RPMI8226 (cell line): Measurements from ENCODE around the gene TP53.

Experiments
- DNase-seq: peaks from one replicate; pipeline ENCODE4 v3.0.0-alpha.2; 2015

TP53 gene

DNA sequence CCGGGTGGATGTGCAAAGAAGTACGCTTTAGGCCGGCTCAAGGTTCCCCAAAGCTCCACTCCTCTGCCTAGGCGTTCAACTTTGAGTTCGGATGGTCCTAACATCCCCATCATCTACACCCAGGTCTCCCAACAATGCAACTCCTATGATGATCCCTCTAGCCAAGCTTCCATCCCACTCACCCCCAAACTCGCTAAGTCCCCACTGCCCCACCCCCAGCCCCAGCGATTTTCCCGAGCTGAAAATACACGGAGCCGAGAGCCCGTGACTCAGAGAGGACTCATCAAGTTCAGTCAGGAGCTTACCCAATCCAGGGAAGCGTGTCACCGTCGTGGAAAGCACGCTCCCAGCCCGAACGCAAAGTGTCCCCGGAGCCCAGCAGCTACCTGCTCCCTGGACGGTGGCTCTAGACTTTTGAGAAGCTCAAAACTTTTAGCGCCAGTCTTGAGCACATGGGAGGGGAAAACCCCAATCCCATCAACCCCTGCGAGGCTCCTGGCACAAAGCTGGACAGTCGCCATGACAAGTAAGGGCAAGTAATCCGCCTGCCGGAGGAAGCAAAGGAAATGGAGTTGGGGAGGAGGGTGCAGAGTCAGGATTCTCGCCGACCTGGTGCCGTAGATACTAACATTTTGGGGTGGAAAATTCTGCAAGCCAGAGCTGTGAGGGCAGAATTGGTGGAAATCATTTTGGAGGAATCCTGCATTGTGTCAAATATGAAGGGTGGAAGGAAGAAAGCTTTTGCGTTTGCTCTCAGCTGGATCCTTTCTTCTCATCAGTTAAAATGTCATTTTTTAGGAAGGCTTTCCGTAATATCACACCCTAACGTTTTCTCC is at the start of gene TP53:
Gene TP53, minus strand, starts transcription at position 419 of the 836 bp plus-strand sequence. CDS start 10,896 bp downstream, outside the sequence.
- DNase-seq = peak; percentile 92

DNA sequence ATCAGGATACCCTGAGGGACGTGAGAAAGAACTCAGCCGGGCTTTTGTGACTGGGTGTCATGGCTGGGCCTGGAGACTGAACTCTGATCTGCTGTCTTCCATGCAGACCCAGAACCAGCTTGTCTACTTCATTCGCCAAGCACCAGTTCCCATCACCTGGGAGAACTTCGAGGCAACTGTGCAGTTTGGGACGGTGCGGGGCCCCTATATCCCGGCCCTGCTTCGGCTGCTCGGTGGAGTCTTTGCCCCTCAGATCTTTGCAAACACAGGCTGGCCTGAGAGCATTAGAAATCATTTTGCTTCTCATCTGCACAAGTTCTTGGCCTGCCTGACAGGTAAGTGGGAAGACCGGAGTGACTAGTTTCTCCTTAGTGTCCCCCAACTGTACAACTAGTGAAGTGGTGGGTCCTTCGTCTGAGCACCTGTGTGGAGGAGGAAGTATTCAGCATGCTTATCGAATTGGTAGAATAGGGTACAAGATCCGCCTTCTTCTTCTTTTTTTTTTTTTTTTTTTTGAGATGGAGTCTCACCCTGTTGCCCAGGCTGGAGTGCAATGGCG is 45.8 kb upstream of the TP53 start:
- DNase-seq = no peak

DNA sequence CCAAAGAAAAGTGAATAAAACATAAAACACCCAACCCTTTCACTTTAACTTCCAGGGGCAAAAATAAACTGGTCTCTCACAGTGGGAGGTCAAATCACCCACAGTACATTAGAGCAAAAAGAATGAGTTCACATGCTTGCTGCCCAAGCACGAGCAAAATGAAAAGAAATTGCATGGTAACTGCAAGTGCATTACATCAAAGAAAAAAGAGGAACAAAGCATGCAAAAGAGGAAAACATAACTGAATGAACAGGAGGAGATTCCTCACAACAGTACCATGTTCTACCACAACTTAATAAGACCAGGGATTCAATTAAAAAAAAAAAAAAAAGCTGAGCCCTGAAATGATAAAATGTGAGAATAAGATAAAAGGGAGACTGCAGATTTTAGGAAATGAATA is 42.5 kb upstream of the TP53 start:
- no peak for DNase-seq

DNA sequence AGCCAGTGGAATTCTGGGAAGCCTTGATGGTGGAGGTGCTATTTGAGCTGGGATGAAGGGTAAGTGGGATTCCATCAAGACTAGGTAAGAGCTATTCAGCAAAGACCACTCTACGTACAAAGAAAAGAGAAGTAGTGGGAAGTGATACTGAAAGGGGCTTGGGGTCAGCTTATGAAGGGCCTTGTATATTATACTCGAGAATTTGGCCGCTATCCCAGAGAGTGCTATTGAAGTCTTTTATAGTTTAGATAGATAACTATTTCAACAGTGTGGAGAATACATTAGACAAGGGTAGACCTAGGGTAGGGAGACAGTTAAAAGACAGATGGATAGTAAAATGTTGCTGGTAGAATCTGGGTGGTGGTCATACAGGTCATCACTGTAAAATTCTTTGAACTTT is 40.6 kb upstream of the TP53 start:
- no peak for DNase-seq

DNA sequence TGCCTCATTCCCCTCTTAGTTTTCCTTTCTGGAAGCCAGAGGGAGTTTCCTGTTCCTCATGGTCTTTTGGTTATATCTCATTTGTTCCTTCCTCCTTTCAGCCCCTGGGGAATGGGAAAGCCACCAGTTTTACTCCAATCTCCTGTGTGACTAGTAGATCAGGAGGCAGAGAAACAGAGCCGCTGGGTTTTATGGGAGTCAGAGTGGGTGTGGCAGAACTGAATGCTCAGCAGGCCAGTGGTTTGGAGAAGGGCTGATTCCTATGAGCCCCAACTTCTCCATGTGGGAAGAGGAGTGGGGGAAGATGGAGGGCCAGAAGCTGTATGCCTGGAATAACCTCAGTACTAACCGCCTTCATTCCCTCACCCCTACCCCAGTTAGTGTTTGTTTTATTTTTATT is 34.3 kb upstream of the TP53 start:
- no peak for DNase-seq

DNA sequence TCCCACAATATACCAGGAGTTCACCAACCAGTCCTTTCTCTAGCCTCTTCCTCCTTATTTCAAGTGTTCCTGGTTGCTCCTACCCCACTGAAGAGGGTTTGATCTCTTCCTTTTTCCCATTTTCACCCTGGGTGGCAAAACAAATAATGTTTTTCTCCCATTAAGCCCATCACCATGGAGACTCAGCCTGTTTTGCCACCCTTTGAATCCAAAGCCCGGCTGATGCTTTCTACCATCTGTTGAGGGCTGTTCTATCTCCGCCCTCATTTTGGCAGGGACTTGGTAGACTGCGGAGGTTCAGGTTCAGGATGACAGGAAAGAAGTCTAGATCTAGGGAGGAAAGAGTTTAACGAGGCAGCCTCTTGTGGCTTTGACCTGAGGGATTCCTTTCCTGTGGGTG is 32.8 kb upstream of the TP53 start:
- no peak for DNase-seq

DNA sequence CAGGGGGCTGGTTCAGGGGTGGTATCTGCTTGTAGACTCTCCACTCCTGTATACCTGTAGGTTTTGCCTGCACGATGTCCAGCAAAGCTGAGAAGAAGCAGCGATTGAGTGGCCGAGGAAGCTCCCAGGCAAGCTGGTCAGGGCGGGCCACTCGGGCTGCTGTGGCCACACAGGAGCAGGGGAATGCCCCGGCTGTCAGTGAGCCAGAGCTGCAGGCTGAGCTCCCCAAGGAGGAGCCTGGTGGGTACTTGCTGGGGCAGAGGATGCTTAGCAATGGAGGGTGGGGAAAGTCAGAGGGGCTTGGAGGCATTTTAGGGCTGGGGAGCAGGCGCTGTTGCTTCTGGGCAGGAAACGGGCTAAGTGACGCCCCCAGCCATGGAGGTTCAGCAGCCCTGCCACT is 32.4 kb upstream of the TP53 start:
- DNase-seq = no peak

DNA sequence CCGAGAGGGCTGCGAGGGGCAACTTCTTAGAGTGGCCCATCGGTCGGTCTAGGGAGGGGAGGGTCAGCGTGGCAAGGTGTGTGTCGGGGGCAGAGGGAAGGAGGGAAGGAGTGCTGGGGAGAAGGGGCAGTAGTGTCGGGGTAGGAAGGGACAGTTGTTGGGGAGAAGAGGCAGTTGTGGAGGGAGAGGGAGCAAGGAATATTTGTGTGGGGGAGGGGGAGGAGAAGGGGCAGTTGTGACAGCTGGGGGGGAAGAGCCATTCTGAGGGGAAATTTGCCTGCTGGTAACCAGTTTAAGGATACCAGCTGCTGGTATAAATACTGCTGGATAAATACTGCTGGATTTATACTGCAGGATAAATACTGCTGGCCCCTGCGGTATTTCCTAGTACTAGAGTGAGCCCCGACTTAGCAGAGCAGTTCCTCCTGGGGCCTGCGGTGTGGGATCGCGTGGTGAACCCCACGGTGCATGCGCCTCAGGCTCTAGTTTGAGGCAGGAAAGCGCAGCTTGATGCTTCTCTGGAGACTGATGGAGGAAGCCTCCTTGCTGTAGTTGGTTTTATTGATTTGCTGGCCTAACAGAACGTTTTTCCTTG is 30.6 kb upstream of the TP53 start:
- DNase-seq = no peak

DNA sequence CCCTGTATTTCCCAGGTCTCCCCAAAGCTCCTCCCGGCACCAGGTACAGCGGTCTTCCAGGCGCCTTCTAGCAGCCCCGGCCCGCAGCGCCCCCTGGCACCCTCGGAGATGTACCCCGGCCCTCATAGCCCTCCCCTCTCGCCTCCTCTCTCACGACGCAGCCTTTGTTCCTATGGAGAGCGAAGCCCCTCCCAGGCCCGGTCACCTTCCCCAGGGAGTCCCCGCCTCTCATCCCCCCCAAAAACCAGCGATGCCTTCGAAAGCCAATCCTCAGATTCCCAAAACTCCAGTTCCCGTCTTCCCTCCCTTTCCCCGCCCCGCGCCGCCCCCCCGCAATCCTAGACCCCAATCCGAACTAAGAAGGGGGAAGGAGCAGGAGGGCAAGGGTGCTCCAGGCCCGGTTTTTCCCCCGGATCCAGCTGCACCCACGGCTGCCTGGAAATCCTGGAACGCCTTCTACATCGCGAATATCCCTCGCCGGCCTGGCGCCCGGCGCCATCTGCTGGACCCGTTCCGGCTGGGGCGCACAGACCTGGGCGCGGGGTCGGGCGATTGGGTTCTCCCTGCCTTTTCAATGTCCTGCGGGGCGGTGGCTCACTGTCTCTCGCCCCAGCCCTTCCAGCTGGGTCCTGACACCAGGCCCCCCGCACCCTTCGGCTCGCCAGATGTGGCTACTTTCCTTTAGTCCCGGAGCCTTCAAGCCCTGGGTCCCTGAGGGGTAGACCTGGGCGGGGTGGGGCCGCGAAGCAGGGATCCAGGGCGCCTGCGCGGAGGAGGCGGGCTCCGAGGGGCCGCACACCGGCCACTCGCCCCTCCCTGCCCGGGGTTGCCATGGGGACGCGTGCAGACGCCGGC is 29.8 kb upstream of the TP53 start, which contains the start of gene DNAH2:
Gene DNAH2, plus strand, starts transcription at position 844 of the 855 bp plus-strand sequence. CDS start 1,991 bp downstream, outside the sequence.
- no peak for DNase-seq

DNA sequence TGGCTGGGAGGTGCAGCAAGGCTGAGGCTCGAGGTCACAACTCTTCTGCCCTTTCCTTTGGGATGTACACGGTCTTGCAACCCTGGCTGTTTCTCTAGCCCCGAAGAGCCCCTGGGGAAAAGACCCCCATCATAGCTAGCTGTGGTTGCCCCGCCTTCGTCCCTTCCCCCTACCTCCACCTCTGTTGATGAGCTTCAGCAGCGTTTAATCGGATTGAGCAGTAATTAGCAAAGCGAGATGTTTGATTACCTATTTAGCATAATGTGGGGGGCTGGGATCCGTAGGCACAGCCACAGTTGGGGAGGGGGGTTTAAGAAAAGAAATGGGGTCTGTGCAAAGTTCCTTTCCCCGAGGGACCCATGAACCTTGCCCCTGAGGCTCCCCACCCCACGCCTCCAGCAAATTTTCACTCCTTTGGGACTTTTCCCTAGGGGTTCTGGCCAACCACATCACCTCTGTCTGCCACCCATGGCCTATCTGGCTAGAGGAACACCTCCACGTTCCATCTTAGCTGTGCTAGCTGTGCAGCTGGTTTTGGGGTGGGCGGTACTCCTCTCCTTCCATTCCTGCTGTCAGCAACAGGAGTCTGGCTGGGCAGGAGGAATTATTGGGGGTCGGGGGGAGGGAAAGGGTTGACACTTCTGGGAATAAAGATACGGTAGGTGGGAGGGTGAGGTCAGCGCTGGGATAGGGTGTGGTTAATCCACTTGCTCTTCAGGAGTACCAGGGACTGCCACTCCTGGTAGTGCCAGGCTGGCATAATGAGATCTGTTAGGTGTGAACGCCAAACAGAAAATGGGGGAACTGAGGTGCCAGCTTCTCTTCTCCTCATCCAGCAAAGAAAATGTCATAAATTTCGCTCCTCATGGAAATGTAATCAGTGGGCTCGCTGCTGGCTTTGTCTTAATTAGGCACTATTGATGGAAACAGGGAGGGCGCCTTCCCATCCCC is 28.9 kb upstream of the TP53 start:
- DNase-seq = no peak

DNA sequence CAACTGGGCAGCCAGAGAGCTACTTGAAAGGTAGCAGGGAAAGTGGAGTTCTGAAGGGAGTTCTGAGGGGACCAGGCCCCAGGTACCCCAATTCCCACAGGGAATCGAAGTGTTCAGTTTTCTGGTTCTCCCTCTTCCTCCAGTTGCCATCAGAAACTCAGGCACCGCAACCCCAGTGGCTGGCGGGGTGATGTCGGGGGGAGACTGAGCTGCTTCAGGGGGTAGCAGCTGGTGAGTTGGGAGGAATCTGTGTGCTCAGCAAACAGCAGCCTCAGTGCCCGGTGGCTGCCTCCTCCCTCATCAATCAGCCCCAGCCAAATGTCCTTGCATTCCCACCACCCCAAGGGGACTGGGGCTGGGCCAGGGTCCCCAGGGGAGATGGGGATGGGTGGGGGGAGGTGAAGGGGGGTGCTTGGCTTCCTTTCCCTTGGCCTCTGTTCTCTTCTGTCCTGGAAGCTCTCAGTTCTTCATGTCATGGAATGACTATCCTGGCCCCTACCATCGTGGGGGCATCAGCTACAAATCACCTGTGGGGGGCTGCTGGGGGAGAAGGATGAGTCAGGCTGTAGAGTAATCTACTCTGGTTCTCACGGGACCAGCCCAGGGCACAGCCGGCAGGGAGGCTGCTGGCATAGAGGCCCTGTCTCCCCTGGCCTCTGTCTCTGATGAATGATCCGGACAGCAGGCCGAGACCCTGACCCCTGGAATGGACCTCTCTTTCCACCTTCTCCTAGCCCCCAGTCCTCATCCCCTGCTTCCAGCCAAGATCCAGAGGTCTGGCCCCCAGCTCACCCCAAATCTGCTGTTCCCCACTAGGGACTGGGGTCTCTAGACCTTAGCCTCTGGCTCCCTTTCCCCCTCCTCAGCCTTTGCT is 27.7 kb upstream of the TP53 start:
- DNase-seq = no peak

DNA sequence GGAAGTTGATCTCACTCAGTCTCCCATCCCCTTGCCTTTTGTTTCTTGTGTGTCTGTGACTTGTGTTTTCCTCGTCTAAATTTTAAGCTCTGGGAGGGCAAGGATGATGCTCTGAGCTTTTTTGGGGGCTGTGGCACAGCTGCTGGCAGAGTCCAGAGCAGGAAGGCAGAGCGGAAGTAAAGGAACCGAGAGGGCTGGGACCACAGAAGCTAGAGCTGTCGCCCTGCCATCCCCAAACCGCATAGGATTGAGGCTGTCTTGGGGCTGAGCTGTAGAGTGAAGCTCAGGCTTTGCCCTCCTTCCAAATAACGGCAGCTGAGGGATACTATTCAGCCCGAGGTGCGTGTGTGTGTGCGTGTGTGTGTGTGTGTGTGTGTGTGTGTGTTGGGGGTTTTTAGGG is 26.5 kb upstream of the TP53 start:
- DNase-seq = no peak

DNA sequence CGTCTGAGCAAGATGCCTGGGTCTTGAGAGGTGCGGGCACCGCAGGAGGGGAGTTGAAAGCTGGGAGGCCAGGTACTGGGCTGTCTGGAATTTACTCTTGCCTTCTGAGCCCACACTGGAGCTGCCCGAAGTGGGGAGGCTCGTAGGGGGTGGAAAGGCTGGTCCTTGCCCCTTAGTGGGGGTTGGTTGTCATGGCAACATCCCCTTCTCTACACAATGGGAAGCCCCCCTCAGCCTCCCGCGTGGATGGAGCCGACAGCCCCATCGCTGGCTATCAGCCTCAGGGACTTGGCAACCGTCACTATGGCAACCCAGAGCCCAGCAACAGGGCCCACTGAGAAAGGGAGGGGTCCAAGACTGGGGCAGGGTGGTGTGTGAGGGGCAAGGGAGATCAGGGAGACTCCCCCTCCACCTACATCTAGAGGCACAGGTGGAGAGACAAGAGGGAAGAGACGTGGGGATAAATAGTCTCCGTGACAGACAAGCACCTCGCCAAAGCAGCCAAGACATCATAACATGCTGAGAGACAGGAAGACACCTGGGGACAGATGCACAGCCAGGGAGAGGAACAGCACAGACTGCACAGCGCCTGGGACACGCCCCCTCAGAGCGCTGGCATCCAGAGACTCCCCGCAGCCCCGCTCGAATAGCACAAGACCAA is 25.0 kb upstream of the TP53 start:
- DNase-seq = peak; percentile 33

DNA sequence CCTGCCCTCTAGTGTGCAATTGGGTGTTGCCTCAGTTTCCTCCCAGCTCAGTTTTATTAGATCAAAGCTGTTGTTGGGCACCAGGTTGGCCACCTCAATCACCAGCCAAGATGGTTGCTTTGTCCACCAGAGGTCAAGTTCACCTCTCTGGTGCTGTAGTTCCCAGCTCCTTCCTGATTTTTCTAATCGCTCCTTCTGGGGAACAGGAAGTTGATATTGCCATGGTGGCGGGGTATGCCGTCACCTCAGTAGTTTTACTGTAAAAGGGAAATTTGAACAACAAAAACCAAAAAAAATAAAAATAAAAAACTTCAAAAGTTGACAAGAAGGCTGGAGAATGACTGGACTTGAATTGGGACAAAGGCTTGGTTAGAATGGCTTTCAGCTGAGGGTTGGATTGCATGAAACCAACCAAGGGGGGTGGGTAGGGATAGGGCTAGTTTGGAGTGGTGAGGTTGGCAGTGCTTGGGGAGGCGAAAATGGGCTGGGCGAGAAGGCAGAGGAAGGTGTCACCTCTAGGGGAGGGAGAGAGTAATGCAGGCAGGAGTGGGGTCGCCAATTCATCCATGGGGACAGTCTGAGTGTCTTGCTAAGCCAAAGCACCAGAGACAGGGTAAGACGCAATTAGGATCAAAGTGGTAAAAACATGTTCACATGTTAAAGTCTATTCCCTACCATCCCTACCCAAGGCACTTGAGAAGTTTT is 23.9 kb upstream of the TP53 start:
- no peak for DNase-seq

DNA sequence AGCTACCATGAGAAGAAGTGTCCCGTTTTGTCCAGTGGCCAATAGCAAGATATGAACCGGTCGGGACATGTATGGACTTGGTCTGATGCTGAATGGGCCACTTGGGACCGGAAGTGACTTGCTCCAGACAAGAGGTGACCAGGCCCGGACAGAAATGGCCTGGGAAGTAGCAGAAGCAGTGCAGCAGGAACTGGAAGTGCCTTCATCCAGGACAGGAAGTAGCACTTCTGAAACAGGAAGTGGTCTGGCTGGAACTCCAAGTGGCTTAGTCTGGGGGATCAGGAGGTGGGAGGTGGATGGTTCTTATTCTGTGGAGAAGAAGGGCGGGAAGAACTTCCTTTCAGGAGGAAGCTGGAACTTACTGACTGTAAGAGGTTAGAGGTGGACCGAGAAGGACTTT is 23.0 kb upstream of the TP53 start:
- no peak for DNase-seq

DNA sequence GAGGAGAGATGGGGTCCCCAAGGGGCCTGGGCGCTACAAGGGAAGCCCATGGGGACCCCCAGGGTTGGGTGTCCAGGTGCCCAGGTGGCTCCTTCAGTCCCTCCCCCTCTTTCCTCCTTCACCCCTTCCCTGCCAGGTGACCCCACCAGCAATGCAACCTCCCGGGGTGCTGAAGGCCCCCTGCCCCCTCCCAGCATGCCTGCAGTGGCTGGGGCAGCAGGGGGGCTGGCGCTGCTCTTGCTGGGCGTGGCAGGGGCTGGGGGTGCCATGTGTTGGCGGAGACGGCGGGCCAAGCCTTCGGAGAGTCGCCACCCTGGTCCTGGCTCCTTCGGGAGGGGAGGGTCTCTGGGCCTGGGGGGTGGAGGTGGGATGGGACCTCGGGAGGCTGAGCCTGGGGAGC is 21.7 kb upstream of the TP53 start:
- DNase-seq = no peak

DNA sequence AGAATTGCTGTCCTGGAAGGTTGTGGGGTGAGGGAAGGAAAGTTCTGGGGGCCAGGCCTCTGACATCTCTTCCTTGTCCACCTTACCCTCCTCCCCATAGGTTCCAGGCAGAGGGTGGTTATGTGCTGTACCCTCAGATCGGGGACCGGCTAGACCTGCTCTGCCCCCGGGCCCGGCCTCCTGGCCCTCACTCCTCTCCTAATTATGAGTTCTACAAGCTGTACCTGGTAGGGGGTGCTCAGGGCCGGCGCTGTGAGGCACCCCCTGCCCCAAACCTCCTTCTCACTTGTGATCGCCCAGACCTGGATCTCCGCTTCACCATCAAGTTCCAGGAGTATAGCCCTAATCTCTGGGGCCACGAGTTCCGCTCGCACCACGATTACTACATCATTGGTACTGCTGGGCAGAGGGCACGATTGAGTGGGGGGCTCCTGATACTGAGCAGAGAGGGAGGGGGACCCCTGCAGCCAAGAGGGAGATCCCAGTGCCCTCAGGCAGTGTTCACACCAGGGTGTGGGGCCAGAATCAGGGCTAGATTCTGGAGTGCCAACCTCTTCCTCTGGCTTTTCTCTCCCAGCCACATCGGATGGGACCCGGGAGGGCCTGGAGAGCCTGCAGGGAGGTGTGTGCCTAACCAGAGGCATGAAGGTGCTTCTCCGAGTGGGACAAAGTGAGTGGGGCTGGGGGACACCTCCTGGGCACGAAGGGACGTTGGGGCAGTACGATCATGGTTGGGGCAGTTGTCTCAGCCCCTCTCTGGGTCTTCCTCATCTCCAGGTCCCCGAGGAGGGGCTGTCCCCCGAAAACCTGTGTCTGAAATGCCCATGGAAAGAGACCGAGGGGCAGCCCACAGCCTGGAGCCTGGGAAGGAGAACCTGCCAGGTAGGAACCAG is 20.8 kb upstream of the TP53 start:
- no peak for DNase-seq

DNA sequence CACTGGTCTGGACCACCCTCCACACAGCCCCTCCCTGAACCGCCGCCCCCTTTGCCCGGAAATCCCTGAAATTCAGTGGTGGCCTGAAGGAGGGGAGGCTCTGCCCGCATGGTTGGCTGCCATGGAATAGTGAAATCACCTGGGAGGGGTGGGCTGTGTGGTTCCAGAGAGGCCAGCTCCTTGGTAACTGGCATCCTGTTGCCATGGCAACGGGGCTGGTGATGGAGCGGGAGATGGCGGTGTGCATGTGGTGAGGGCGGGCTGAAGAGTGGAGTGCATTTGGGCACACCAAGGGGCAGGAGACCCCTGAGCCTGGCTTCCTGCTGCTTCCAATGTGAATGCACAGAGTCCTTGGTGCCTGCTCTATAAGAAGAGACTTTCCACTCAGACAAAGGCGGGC is 20.2 kb upstream of the TP53 start:
- DNase-seq = no peak
